Calu3 (cell line): ENCODE results near the gene RPTOR. TPM values are rescaled to one million over a fixed set of nuclear protein-coding genes. Genes with fewer than 3 reads are reported as not detected.

Experiments
- BruUV-seq: library from RNA; stranded (reverse); fragments of 400-500 nt; replicated peaks from 2 replicates; lab custom pipeline; 2021; lab: Mats Ljungman, UMichigan
- CTCF ChIA-PET: fragments of 300-600 bp; sonication (Branson Sonifier 250); formaldehyde crosslinking; loops from one replicate; lab custom pipeline; 2022; ENCODE audit warnings: antibody characterized with exemption; lab: Charles Lee
- DNase-seq: peaks from one replicate; pipeline ENCODE4 v3.0.0; 2022
- H3K27ac Mint-ChIP-seq: one replicate; pipeline ENCODE4 v1.8.0; 2022; ENCODE audit warnings: mixed read lengths; ENCODE audit not compliant: unreplicated experiment
- H3K27me3 Mint-ChIP-seq: one replicate; pipeline ENCODE4 v1.8.0; 2022; ENCODE audit warnings: mixed read lengths; ENCODE audit not compliant: unreplicated experiment
- H3K36me3 Mint-ChIP-seq: one replicate; pipeline ENCODE4 v1.8.0; 2022; ENCODE audit warnings: mild to moderate bottlenecking, moderate library complexity, mixed read lengths; ENCODE audit not compliant: insufficient read depth, unreplicated experiment
- H3K4me1 Mint-ChIP-seq: one replicate; pipeline ENCODE4 v1.8.0; 2022; ENCODE audit warnings: mild to moderate bottlenecking, low read depth, mixed read lengths; ENCODE audit not compliant: unreplicated experiment
- H3K4me3 Mint-ChIP-seq: one replicate; pipeline ENCODE4 v1.8.0; 2022; ENCODE audit warnings: mild to moderate bottlenecking, low read depth, moderate library complexity, mixed read lengths; ENCODE audit not compliant: unreplicated experiment
- H3K9me3 Mint-ChIP-seq: one replicate; pipeline ENCODE4 v1.8.0; 2022; ENCODE audit warnings: low read depth, mixed read lengths; ENCODE audit not compliant: unreplicated experiment
- CTCF ChIP-seq: fragments of 200-600 bp; IDR thresholded peaks from one replicate; pipeline ENCODE4 v1.8.0; 2022; ENCODE audit warnings: antibody characterized with exemption; ENCODE audit not compliant: unreplicated experiment
- intact Hi-C: fragments of 100-400 bp; cut with micrococcal nuclease; formaldehyde crosslinking; loops from one replicate; pipeline ENCODE4 v1.10.0; 2022; ENCODE audit not compliant: unreplicated experiment
- total RNA-seq: library from RNA; stranded (reverse); gene quantifications from 2 replicates; pipeline ENCODE4 v1.2.3, GENCODE V29; 2022

The RPTOR gene
- total RNA-seq, 1 experiment from 2014 or later, result 41.8 TPM

DNA sequence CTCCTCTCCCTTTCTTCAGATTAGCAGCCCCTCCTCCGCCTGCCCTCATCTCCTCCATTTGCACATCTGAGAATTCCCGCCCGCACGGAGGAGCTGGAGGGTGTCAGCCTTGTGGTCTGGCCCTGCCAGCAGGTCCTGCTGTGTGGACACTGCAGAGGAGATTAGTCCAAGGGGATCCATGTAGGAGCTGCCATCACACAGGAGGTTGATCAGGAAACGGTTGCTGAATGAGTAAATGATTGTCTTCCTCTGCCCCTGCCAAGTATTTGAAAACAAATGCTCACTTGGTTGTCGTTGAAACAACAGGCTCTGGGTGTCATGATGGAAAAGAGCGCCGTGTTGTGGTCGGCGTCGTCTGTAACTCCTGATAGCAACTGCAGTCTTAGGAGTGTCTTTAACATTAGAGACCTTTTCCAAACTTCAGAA lies 383.2 kb downstream of the RPTOR start:
- BruUV-seq, result no TSS peak
- intact Hi-C loops, result no loop called here
- no peak overlapping the region for H3K4me3 Mint-ChIP-seq
- peaks cover 2% of the 10 kb centered on the region for H3K36me3 Mint-ChIP-seq
- CTCF ChIA-PET, result no interaction called here
- no peaks in the 10 kb centered on the region for H3K9me3 Mint-ChIP-seq
- DNase-seq, result no peak
- H3K4me1 Mint-ChIP-seq, result no peaks in the 10 kb centered on the region
- no peak overlapping the region for H3K27ac Mint-ChIP-seq
- no peak for TF ChIP-seq CTCF
- no peaks in the 10 kb centered on the region for H3K27me3 Mint-ChIP-seq

DNA sequence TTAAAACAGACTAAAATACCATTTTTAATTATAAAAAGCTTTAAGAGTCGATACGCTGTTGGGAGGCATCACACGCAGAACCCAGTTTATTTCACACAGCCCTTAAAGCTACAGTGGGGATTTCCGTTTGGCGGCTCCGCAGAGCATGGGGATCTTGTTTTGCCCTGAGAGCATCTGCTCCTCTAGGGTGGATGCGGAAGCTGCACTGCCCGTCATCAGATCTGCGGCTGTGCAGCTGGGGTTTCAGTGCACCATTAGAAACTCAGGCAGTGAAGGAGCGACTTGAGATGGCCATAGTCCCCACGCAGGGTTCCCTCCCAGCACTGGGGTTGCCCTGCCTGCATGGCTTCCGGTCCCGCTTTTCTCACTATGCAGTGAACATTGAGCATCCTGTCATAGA lies 384.8 kb downstream of the RPTOR start:
- no TSS peak for BruUV-seq
- Mint-ChIP-seq H3K4me3 (no peak overlapping the region), H3K27ac (no peak overlapping the region), H3K27me3 (no peaks in the 10 kb centered on the region), H3K9me3 (no peaks in the 10 kb centered on the region), H3K4me1 (no peaks in the 10 kb centered on the region), H3K36me3 (no peaks in the 10 kb centered on the region)
- no peak for TF ChIP-seq CTCF
- intact Hi-C loops, result no loop called here
- DNase-seq, result no peak
- CTCF ChIA-PET, result no interaction called here

DNA sequence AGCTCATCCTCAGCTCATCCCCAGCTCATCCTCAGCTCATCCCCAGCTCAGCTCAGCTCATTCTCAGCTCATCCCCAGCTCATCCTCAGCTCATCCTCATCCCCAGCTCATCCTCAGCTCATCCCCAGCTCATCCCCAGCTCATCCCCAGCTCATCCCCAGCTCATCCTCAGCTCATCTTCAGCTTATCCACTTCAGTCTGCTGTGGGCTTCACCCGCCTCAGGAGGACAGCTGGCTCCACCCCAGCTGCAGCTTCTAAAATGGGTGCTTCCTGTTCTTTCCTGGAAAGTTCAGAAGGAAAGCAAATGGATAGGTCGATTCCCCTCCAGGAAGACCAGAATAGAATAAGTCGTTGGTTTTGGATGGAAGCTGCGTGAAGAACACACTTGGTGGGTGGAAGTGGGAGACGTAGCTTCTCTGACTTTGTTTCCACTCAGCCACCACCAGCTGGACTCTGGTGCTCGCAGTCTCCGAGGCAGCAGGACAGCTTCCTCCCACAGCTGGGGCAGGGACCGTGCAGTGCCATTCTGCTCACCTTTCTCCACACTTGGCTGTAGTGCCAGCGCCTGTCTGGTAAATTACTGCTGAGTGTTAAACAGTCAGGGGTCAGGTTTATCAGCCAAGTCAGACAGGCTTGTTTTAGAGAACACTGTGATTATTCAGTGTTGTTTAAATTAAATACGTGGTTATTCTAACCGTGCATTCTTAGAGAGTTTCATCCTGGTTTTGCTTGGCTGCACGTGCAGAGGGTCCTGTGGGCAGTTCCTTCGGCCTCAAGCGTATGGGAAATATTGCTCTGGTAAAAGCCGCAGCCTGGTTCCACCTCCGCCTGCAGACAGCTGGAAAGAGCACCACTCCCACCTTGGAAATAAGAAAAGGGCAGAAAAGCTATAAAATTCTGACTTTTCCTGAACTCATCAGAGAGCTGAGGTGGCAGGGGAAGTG lies 386.0 kb downstream of the RPTOR start:
- DNase-seq, result no peak
- Mint-ChIP-seq H3K9me3 (no peaks in the 10 kb centered on the region), H3K4me1 (no peaks in the 10 kb centered on the region), H3K27me3 (no peaks in the 10 kb centered on the region), H3K36me3 (no peaks in the 10 kb centered on the region), H3K4me3 (no peak overlapping the region), H3K27ac (peak overlapping the region; percentile 21)
- no TSS peak for BruUV-seq
- CTCF ChIA-PET, result interaction anchor here (0.5 kb wide), 1 partner anchor 8 kb away, joined by 3 read pairs; no protein-coding TSS in a partner anchor
- intact Hi-C loops, result no loop called here
- no peak for TF ChIP-seq CTCF

GRCh38 chr17:80931421-80932265 lies 387.0 kb downstream of the RPTOR start:
- Mint-ChIP-seq H3K4me1 (no peaks in the 10 kb centered on the region), H3K27me3 (no peaks in the 10 kb centered on the region), H3K9me3 (no peaks in the 10 kb centered on the region), H3K4me3 (no peak overlapping the region), H3K27ac (no peak overlapping the region), H3K36me3 (no peaks in the 10 kb centered on the region)
- no TSS peak for BruUV-seq
- CTCF ChIA-PET, result no interaction called here
- TF ChIP-seq CTCF, result no peak
- intact Hi-C loops, result no loop called here
- DNase-seq, result no peak
